HCT116 (cell line): Measurements from ENCODE around the gene PPP1R37. TPM values are rescaled to one million over a fixed set of nuclear protein-coding genes. Genes with fewer than 3 reads are reported as not detected.

ENCODE experiments used
- ATAC-seq: fragments of 200-7000 bp; cut with Tn5 transposase; 2 replicates; pipeline ENCODE4 v1.9.1; 2020; ENCODE audit warnings: mild to moderate bottlenecking, moderate library complexity
- BruUV-seq: library from RNA; stranded (reverse); fragments of 400-500 nt; replicated peaks from 2 replicates; lab custom pipeline; 2021; lab: Mats Ljungman, UMichigan
- CTCF ChIA-PET: fragments of 300-600 bp; sonication (Branson Sonifier 250); formaldehyde crosslinking; loops from one replicate; lab custom pipeline; 2021; ENCODE audit warnings: antibody characterized with exemption; lab: Charles Lee
- POLR2A ChIA-PET: fragments of 300-600, 350-600 bp; sonication (Branson Sonifier 250); formaldehyde crosslinking; loops from one replicate; lab custom pipeline; 2021; ENCODE audit warnings: antibody characterized with exemption; lab: Charles Lee
- RAD21 ChIA-PET, 2 experiments: fragments of 300-600 bp; sonication (Branson Sonifier 250); formaldehyde crosslinking; loops; one replicate each; lab custom pipeline; 2023; ENCODE audit warnings: low total read pairs in 2 of 2; ENCODE audit not compliant: uncharacterized antibody in 2 of 2, unreplicated experiment in 2 of 2, low non-redundant PET in 1 of 2; lab: Charles Lee
- DNase-seq: peaks from one replicate; pipeline ENCODE4 v3.0.0-alpha.2; 2010; ENCODE audit warnings: low read depth, low spot score
- H2AFZ ChIP-seq: fragments of 200-600 bp; shearing (Covaris generic), sonication (generic); 2 replicates; pipeline ENCODE4 v1.6.1; 2017; ENCODE audit warnings: low read depth, mixed run types, mixed read lengths, antibody characterized with exemption, low read length; ENCODE audit not compliant: poor library complexity, severe bottlenecking
- H3K27ac ChIP-seq: 2 replicates; pipeline ENCODE4 v1.5.1; 2012; ENCODE audit warnings: low read depth, low read length
- H3K27me3 ChIP-seq: fragments of 200-600 bp; sonication (generic); 2 replicates; pipeline ENCODE4 v1.6.1; 2016; ENCODE audit warnings: mixed run types, low read length, mixed read lengths; ENCODE audit not compliant: insufficient read depth
- H3K36me3 ChIP-seq, 2 experiments: fragments of 200-500 bp in 1 of 2; fragments of 200-600 bp in 1 of 2; sonication (Bioruptor generic) in 1 of 2; sonication (generic) in 1 of 2; 2 replicates each; pipeline versions ENCODE4 v1.5.1 to v1.6.1; 2014 to 2016; ENCODE audit warnings: low read length in 2 of 2, inconsistent platforms in 1 of 2, mixed read lengths in 1 of 2, mixed run types in 1 of 2; ENCODE audit not compliant: insufficient read depth in 2 of 2, control insufficient read depth in 1 of 2
- H3K4me1 ChIP-seq, 2 experiments: fragments of 200-600 bp in 1 of 2; sonication (generic) in 1 of 2; 2 replicates each; pipeline versions ENCODE4 v1.5.1 to v1.6.1; 2012 to 2017; ENCODE audit warnings: low read length in 2 of 2, inconsistent platforms in 1 of 2, mild to moderate bottlenecking in 1 of 2, mixed read lengths in 1 of 2, mixed run types in 1 of 2, moderate library complexity in 1 of 2; ENCODE audit not compliant: insufficient read depth in 2 of 2, control insufficient read depth in 1 of 2
- H3K4me2 ChIP-seq: fragments of 200-600 bp; sonication (generic); 2 replicates; pipeline ENCODE4 v1.6.1; 2017; ENCODE audit warnings: mixed run types, low read length, mixed read lengths
- H3K4me3 ChIP-seq, 2 experiments: fragments of 200-600 bp in 1 of 2; sonication (generic) in 1 of 2; replicated peaks in 1 of 2; 2 replicates each; pipeline ENCODE4 v1.5.1; 2011 to 2016; ENCODE audit warnings: low read length in 2 of 2, control low read depth in 1 of 2, low read depth in 1 of 2, mild to moderate bottlenecking in 1 of 2, mixed read lengths in 1 of 2, mixed run types in 1 of 2
- H3K79me2 ChIP-seq: fragments of 200-600 bp; sonication (generic); 2 replicates; pipeline ENCODE4 v1.6.1; 2017; ENCODE audit warnings: mild to moderate bottlenecking, mixed run types, low read length, moderate library complexity, mixed read lengths; ENCODE audit not compliant: insufficient read depth
- H3K9ac ChIP-seq: fragments of 200-600 bp; sonication (generic); 2 replicates; pipeline ENCODE4 v1.6.1; 2016; ENCODE audit warnings: low read length, mixed read lengths
- H3K9me2 ChIP-seq: fragments of 200-600 bp; sonication (generic), shearing (Covaris generic); 2 replicates; pipeline ENCODE4 v1.6.1; 2017; ENCODE audit warnings: mixed run types, mild to moderate bottlenecking, moderate library complexity; ENCODE audit not compliant: insufficient read depth
- H3K9me3 ChIP-seq, 2 experiments: fragments of 200-500 bp in 1 of 2; fragments of 200-600 bp in 1 of 2; sonication (Bioruptor generic) in 1 of 2; sonication (generic) in 1 of 2; 2 replicates each; pipeline ENCODE4 v1.6.1; 2014 to 2017; ENCODE audit warnings: low read length in 2 of 2, mixed read lengths in 2 of 2, inconsistent platforms in 1 of 2, low read depth in 1 of 2, mild to moderate bottlenecking in 1 of 2, mixed run types in 1 of 2, moderate library complexity in 1 of 2; ENCODE audit not compliant: control insufficient read depth in 1 of 2, insufficient read depth in 1 of 2
- H4K20me1 ChIP-seq: fragments of 200-600 bp; sonication (generic), shearing (Covaris generic); 2 replicates; pipeline ENCODE4 v1.6.1; 2017; ENCODE audit warnings: mixed run types, mild to moderate bottlenecking, moderate library complexity; ENCODE audit not compliant: insufficient read depth
- EGR1 ChIP-seq: IDR thresholded peaks from 2 replicates; pipeline ENCODE4 v1.6.1; 2012; ENCODE audit warnings: low read depth
- ELF1 ChIP-seq: IDR thresholded peaks from 2 replicates; pipeline ENCODE4 v1.6.1; 2012; ENCODE audit warnings: low read depth, borderline replicate concordance
- EZH2 ChIP-seq: fragments of 200-600 bp; sonication (generic); IDR thresholded peaks from 2 replicates; pipeline ENCODE4 v1.6.1; 2017; ENCODE audit warnings: antibody characterized with exemption, mixed run types
- EZH2phosphoT487 ChIP-seq: fragments of 200-600 bp; IDR thresholded peaks from 2 replicates; pipeline ENCODE4 v1.6.1; 2018; ENCODE audit warnings: antibody characterized with exemption, borderline replicate concordance
- JUND ChIP-seq: IDR thresholded peaks from 2 replicates; pipeline ENCODE4 v1.6.1; 2012
- POLR2AphosphoS5 ChIP-seq: IDR thresholded peaks from 2 replicates; pipeline ENCODE4 v1.6.1; 2011; ENCODE audit warnings: mild to moderate bottlenecking, low read depth, low read length, moderate library complexity
- RAD21 ChIP-seq: IDR thresholded peaks from 2 replicates; pipeline ENCODE4 v1.6.1; 2012; ENCODE audit warnings: low read depth, mild to moderate bottlenecking
- SRF ChIP-seq: IDR thresholded peaks from 2 replicates; pipeline ENCODE4 v1.6.1; 2012; ENCODE audit warnings: low read depth
- YY1 ChIP-seq: IDR thresholded peaks from 2 replicates; pipeline ENCODE4 v1.6.1; 2011; ENCODE audit warnings: low read length, low read depth, moderate library complexity, mild to moderate bottlenecking; ENCODE audit not compliant: insufficient replicate concordance; ENCODE audit errors: extremely low read depth
- ZFX ChIP-seq: fragments of 450-650 bp; IDR thresholded peaks from 2 replicates; pipeline ENCODE4 v1.6.1; 2017
- ZNF274 ChIP-seq: fragments of 200-500 bp; sonication (Bioruptor generic); IDR thresholded peaks from 2 replicates; pipeline ENCODE4 v1.6.1; 2014; ENCODE audit warnings: mild to moderate bottlenecking, low read depth, low read length, inconsistent platforms
- intact Hi-C: fragments of 100-400 bp; cut with micrococcal nuclease; formaldehyde crosslinking; loops from 2 replicates; pipeline ENCODE4 v1.10.0; 2022
- total RNA-seq: library from RNA; stranded (reverse); gene quantifications from one replicate; pipeline ENCODE4 v1.2.1, GENCODE V29; 2021; ENCODE audit not compliant: unreplicated experiment
- TF ChIP-seq, protein P1 (sequence below): IDR thresholded peaks from 2 replicates; pipeline ENCODE4 v1.6.1; 2012; ENCODE audit warnings: low read depth
- TF ChIP-seq, protein P2 (sequence below): IDR thresholded peaks from 2 replicates; pipeline ENCODE4 v1.6.1; 2012
- TF ChIP-seq, protein P3 (sequence below), 3 experiments: fragments of 200-600 bp in 1 of 3; sonication (generic) in 1 of 3; IDR thresholded peaks in 2 of 3; conservative IDR thresholded peaks in 1 of 3; 2 replicates each; pipeline ENCODE4 v1.5.1; 2012 to 2017; ENCODE audit warnings: low read depth in 2 of 3, low read length in 2 of 3, antibody characterized with exemption in 1 of 3, borderline replicate concordance in 1 of 3, control low read depth in 1 of 3, mild to moderate bottlenecking in 1 of 3, mixed read lengths in 1 of 3, mixed run types in 1 of 3, moderate library complexity in 1 of 3; ENCODE audit not compliant: insufficient read depth in 1 of 3
- TF ChIP-seq, protein P4 (sequence below): IDR thresholded peaks from 2 replicates; pipeline ENCODE4 v1.6.1; 2011; ENCODE audit warnings: mild to moderate bottlenecking, low read length, moderate library complexity; ENCODE audit not compliant: insufficient replicate concordance; ENCODE audit errors: extremely low read depth
- TF ChIP-seq, protein P5 (sequence below): IDR thresholded peaks from 2 replicates; pipeline ENCODE4 v1.6.1; 2012

The PPP1R37 gene
- total RNA-seq, 1 experiment from 2014 or later, result 32.7 TPM

DNA sequence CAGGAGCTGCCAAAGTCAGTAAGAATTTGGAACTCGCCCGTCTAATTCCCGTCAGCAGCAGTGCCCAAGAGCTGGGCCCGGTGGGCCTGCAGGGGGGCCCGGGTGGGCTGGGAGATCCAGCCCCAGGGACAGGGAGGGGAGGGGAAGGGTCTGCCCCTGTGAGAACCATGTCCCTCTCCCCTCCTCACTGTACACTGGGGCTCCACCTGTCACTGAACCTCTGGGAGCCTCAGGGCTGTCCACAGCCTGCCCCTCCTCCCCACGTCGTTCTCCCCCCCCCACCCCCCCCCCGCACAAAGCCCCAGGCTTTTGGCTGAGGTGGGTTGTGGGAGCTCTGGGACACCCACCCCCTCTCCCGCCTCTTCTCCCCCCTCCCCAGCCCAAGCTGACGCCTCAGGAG lies 24.9 kb upstream of the PPP1R37 start:
- Histone ChIP-seq H4K20me1 (no peaks in the 10 kb centered on the region), H3K27ac (no peak overlapping the region), H3K4me3 (no peak overlapping the region)
- CTCF ChIA-PET, result no interaction called here
- RAD21 ChIA-PET, result no interaction called here
- TF ChIP-seq RAD21 (no peak), ZNF274 (no peak), JUND (no peak), SRF (no peak), EZH2 (no peak), YY1 (no peak), POLR2AphosphoS5 (no peak), EZH2phosphoT487 (no peak), ELF1 (no peak), EGR1 (no peak), ZFX (no peak)
- TF ChIP-seq, protein P1, sequence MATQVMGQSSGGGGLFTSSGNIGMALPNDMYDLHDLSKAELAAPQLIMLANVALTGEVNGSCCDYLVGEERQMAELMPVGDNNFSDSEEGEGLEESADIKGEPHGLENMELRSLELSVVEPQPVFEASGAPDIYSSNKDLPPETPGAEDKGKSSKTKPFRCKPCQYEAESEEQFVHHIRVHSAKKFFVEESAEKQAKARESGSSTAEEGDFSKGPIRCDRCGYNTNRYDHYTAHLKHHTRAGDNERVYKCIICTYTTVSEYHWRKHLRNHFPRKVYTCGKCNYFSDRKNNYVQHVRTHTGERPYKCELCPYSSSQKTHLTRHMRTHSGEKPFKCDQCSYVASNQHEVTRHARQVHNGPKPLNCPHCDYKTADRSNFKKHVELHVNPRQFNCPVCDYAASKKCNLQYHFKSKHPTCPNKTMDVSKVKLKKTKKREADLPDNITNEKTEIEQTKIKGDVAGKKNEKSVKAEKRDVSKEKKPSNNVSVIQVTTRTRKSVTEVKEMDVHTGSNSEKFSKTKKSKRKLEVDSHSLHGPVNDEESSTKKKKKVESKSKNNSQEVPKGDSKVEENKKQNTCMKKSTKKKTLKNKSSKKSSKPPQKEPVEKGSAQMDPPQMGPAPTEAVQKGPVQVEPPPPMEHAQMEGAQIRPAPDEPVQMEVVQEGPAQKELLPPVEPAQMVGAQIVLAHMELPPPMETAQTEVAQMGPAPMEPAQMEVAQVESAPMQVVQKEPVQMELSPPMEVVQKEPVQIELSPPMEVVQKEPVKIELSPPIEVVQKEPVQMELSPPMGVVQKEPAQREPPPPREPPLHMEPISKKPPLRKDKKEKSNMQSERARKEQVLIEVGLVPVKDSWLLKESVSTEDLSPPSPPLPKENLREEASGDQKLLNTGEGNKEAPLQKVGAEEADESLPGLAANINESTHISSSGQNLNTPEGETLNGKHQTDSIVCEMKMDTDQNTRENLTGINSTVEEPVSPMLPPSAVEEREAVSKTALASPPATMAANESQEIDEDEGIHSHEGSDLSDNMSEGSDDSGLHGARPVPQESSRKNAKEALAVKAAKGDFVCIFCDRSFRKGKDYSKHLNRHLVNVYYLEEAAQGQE, result no peak
- TF ChIP-seq, protein P2, sequence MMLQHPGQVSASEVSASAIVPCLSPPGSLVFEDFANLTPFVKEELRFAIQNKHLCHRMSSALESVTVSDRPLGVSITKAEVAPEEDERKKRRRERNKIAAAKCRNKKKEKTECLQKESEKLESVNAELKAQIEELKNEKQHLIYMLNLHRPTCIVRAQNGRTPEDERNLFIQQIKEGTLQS, result no peak
- TF ChIP-seq, protein P3, sequence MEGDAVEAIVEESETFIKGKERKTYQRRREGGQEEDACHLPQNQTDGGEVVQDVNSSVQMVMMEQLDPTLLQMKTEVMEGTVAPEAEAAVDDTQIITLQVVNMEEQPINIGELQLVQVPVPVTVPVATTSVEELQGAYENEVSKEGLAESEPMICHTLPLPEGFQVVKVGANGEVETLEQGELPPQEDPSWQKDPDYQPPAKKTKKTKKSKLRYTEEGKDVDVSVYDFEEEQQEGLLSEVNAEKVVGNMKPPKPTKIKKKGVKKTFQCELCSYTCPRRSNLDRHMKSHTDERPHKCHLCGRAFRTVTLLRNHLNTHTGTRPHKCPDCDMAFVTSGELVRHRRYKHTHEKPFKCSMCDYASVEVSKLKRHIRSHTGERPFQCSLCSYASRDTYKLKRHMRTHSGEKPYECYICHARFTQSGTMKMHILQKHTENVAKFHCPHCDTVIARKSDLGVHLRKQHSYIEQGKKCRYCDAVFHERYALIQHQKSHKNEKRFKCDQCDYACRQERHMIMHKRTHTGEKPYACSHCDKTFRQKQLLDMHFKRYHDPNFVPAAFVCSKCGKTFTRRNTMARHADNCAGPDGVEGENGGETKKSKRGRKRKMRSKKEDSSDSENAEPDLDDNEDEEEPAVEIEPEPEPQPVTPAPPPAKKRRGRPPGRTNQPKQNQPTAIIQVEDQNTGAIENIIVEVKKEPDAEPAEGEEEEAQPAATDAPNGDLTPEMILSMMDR (IDR thresholded peaks at IDR 0.05 in 2 of 3, conservative IDR thresholded peaks at IDR 0.05 in 1 of 3; ENCODE audit: borderline replicate concordance in 1 of 3, insufficient read depth in 1 of 3, low read depth in 2 of 3, low read length in 2 of 3), result no peak
- TF ChIP-seq, protein P4, sequence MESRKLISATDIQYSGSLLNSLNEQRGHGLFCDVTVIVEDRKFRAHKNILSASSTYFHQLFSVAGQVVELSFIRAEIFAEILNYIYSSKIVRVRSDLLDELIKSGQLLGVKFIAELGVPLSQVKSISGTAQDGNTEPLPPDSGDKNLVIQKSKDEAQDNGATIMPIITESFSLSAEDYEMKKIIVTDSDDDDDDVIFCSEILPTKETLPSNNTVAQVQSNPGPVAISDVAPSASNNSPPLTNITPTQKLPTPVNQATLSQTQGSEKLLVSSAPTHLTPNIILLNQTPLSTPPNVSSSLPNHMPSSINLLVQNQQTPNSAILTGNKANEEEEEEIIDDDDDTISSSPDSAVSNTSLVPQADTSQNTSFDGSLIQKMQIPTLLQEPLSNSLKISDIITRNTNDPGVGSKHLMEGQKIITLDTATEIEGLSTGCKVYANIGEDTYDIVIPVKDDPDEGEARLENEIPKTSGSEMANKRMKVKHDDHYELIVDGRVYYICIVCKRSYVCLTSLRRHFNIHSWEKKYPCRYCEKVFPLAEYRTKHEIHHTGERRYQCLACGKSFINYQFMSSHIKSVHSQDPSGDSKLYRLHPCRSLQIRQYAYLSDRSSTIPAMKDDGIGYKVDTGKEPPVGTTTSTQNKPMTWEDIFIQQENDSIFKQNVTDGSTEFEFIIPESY, result no peak
- TF ChIP-seq, protein P5, sequence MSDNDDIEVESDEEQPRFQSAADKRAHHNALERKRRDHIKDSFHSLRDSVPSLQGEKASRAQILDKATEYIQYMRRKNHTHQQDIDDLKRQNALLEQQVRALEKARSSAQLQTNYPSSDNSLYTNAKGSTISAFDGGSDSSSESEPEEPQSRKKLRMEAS, result no peak
- TF ChIP-seq, all 23 proteins: peak for 0
- Histone ChIP-seq H3K4me2 (no peak overlapping the region), H3K9me2 (no peaks in the 10 kb centered on the region), H3K36me3 (peaks cover 21 to 30% of the 10 kb centered on the region in 2 experiments; a peak in 3 of 4 replicates), H2AFZ (no peak overlapping the region), H3K79me2 (peaks cover 6% of the 10 kb centered on the region; the same call in 1 of the 2 replicates), H3K9me3 (no peaks in the 10 kb centered on the region), H3K9ac (no peak overlapping the region), H3K27me3 (no peaks in the 10 kb centered on the region), H3K4me1 (peaks cover 0 to 2% of the 10 kb centered on the region in 2 experiments; a peak in 1 of 4 replicates)
- BruUV-seq, result no TSS peak
- intact Hi-C loops, result no loop called here
- POLR2A ChIA-PET, result no interaction called here
- DNase-seq (no peak), ATAC-seq (no peak)
